ENCODE data around the gene ARHGAP18. TPM values are rescaled to one million over a fixed set of nuclear protein-coding genes. Genes with fewer than 3 reads are reported as not detected.

The ARHGAP18 gene
- total and polyA plus RNA-seq, 2 of the 13 experiments (the other 11 are each of a cell fraction or from before 2014, with no cell fraction given), result 58.2 to 115 TPM

DNA sequence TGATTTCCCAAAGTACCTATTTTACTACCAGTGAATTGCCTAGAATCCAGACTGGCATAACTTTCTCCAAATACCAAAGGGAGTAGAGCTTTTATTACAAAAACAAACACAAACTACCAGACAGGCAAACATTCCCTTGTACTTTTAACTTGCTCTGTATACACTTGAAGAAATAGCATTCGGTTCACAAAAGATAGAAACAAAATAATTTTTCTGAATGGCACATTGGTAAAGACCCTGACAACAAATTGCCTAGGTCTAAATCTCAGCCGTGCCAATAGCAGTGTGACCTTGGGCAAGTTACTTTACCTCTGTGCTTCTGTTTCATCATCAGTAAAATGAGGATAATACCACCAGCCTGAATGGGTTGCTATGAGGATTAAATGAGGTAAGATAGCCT lies 15.9 kb downstream of the ARHGAP18 start (continued):
- TF ChIP-seq, protein P1, sequence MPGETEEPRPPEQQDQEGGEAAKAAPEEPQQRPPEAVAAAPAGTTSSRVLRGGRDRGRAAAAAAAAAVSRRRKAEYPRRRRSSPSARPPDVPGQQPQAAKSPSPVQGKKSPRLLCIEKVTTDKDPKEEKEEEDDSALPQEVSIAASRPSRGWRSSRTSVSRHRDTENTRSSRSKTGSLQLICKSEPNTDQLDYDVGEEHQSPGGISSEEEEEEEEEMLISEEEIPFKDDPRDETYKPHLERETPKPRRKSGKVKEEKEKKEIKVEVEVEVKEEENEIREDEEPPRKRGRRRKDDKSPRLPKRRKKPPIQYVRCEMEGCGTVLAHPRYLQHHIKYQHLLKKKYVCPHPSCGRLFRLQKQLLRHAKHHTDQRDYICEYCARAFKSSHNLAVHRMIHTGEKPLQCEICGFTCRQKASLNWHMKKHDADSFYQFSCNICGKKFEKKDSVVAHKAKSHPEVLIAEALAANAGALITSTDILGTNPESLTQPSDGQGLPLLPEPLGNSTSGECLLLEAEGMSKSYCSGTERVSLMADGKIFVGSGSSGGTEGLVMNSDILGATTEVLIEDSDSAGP (CRISPR knock-in tag; IDR thresholded peaks at IDR 0.05; ENCODE audit: borderline replicate concordance), result no peak
- TF ChIP-seq NFATC3 (CRISPR knock-in tag; IDR thresholded peaks at IDR 0.05), result no peak
- TF ChIP-seq ZNF205 (CRISPR knock-in tag; IDR thresholded peaks at IDR 0.05), result peak; percentile 54
- TF ChIP-seq CBX2 (IDR thresholded peaks at IDR 0.05; ENCODE audit: low read depth, low read length), result no peak
- TF ChIP-seq CBX2 (CRISPR knock-in tag; IDR thresholded peaks at IDR 0.05; ENCODE audit: low read depth), result no peak
- TF ChIP-seq ZNF101 (CRISPR knock-in tag; IDR thresholded peaks at IDR 0.05; ENCODE audit: borderline replicate concordance, low read depth), result no peak
- TF ChIP-seq MED1 (CRISPR knock-in tag; IDR thresholded peaks at IDR 0.05), result 0 out of 2 replicates have a peak, but pooled peaks have one; percentile 45

- H3K4me3 ChIP-seq (replicated peaks in 1 of 3; ENCODE audit: insufficient read depth in 1 of 3, low read depth in 2 of 3, low read length in 3 of 3), result no peak overlapping the region
- H3K4me1 ChIP-seq (ENCODE audit: insufficient read depth, low read length), result peaks cover 100% of the 10 kb centered on the region
- in situ Hi-C loops (cut with HindIII; ENCODE audit: extremely low pct_ligation_motif_present, low pct_unique_long_range_greater_than_20kb), result no loop called here
- peak overlapping the region; percentile 89 for H3K27ac ChIP-seq (ENCODE audit: extremely low read length, insufficient read depth, low read length)
- FAIRE-seq (no peak), ATAC-seq (no peak), DNase-seq (ENCODE audit: low spot score) (no peak)
- H3K79me2 ChIP-seq (ENCODE audit: insufficient read depth, low read length), result peaks cover 90% of the 10 kb centered on the region
- WGBS (ENCODE audit: low lambda C conversion rate), result 95% methylated on average over 2 of the region's 2 CpGs
- POLR2A ChIA-PET, result no interaction called here
- no peak overlapping the region for H3K4me2 ChIP-seq (ENCODE audit: low read depth, low read length)
- no peak overlapping the region for H3K9ac ChIP-seq (ENCODE audit: insufficient read depth, low read depth, low read length)
- H3K36me3 ChIP-seq (replicated peaks in 1 of 2; ENCODE audit: control insufficient read depth in 1 of 2, insufficient read depth in 2 of 2, low read length in 2 of 2), result peaks cover 5 to 21% of the 10 kb centered on the region in 2 experiments; a peak in 4 of 5 replicates
- no peak for TF ChIP-seq ZBTB10 (CRISPR knock-in tag; IDR thresholded peaks at IDR 0.05; ENCODE audit: borderline replicate concordance)
- no peak for TF ChIP-seq ZNF703 (CRISPR knock-in tag; IDR thresholded peaks at IDR 0.05; ENCODE audit: borderline replicate concordance)
- TF ChIP-seq ZNF335 (CRISPR knock-in tag; IDR thresholded peaks at IDR 0.05), result no peak
- no peak for TF ChIP-seq KLF16 (CRISPR knock-in tag; IDR thresholded peaks at IDR 0.05)
- TF ChIP-seq ZMAT5 (CRISPR knock-in tag; IDR thresholded peaks at IDR 0.05; ENCODE audit: borderline replicate concordance, low read depth), result no peak
- TF ChIP-seq NFKB2 (CRISPR knock-in tag; IDR thresholded peaks at IDR 0.05; ENCODE audit: borderline replicate concordance), result no peak
- no peak for TF ChIP-seq ZSCAN12 (CRISPR knock-in tag; IDR thresholded peaks at IDR 0.05)
- no peaks in the 10 kb centered on the region for H3K27me3 ChIP-seq (ENCODE audit: control insufficient read depth in 1 of 2, insufficient read depth in 2 of 2, low read length in 2 of 2)
- CTCF ChIA-PET (ENCODE audit: low intra/inter-chr PET ratio, low total read pairs), result no interaction called here
- BruUV-seq (replicated peaks), result no TSS peak
- H3K9me3 ChIP-seq (ENCODE audit: low read length), result no peaks in the 10 kb centered on the region
- H2AFZ ChIP-seq (ENCODE audit: low read length), result no peak overlapping the region
- intact Hi-C loops (cut with micrococcal nuclease; ENCODE audit: unreplicated experiment), result no loop called here
- H4K20me1 ChIP-seq (ENCODE audit: insufficient read depth, low read length), result no peaks in the 10 kb centered on the region
These were observed 17.5 kb downstream of the ARHGAP18 start for GRCh38 chr6:129692467-129692866.
